ENCODE results near the gene ASAP2.

ASAP2 gene

DNA sequence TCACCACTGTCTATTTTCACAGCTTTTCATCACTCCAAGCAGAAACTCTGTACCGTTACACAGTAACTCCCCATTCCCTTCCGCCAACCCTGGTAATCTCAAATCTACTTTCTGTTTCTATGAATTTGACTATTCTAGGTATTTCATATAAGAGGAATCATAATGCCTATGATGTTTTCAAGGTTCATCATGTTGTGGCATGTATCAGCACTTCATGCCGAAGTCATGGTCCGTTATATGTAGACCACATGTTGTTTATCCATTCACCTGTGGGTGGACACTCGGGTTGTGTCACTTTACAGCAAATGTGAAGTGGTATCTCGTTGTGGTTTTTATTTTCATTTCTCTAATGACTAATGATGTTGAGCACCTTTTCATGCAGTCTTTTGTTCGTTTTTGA is 238.5 kb downstream of the ASAP2 start:
- no peak for DNase-seq

DNA sequence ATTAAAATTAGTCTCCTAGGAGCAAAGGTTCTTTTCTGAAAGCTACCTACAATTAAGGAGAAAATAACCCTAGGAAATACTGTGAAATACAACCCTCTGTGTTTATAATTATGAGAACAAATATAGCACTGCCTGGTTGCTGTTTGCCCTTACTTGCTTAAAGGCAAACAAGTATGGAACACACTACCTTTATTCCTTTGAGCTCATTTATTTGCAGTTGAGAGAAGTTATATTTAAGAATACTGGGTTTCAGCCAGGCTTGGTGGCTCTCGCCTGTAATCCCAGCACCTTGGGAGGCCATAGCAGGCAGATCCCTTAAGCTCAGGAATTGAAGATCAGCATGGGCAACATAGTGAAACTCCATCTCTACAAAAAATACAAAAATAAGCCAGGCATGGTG is 244.6 kb downstream of the ASAP2 start:
- no peak for DNase-seq

Measured in CD4-positive, alpha-beta T cell treated with Interleukin-17A for 4 hours (primary cell).